NCI-H446 treated with DMSO at 0.1 percent for 48 hours (cell line): ENCODE results near the gene ADIRF.
"Not testable (repeated sequence)": the region's sequence is repeated elsewhere in the genome, so short reads cannot be mapped to it uniquely, and the experiment has no call there.

Source experiments
- DNase-seq: peaks from one replicate; lab custom pipeline; 2025; lab: John Stamatoyannopoulos, UW

ADIRF gene

DNA sequence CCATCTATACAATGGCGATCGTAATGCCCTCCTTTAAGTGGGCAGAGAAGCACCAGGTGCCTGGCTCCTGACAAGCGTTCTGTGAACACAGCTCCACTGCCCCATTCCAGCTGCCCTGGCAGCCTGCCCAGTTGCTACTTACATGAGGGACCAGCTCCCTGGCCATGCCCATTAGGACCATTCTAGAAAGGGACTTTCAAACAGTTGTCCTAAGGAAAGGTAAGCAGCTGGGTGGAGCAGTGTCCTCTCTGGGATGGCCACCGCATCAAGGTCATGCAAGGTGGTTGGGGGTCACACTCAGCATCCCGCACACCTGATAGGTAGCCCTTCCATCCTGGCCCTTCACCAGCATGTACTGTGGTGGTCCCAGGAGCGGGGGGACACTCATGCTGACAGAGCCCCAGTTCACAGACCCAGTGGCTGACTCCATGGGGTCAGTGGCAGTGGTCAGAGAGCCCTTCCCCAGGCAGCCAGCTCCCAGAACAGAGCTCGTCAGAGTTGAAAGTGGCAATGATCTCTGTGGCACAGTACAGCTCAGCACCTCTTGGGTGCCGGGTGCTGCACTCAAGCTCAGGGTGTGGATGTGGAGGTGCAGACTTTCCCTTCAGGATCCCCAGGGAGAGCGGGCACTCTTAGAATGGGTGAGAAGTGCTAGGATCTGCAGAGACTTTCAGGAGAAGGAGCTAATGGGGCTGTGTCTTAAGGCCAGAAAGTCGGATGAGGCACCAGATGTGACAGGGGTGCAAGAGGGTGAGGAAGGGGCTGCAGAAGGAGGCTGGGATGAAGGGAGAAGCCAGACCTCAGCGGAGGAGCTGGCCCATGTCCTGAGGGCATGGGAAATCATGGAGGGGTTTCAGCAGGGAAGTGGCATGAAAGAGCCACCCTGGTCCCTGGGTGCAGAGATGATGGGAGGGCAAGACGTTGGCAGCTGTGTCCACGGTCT is 21.8 kb upstream of the ADIRF start:
- DNase-seq: no peak

DNA sequence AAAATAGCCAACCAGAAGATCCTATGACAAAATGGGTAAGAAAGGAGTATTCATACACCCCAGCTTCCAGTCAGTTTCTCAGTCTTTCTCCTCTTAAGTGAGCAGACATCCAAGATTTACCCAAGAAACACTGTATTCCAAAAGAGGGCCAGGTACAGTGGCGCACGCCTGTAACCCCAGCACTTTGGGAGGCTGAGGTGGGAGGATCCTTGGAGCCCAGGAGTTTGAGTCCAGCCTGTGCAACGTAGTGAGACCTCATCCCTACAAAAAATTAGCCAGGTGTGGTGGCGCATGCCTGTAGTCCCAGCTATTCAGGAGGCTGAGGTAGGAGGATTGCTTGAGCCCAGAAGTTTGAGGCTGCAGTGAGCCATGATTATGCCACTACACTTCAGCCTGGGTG is 20.5 kb upstream of the ADIRF start:
- not testable (repeated sequence) for DNase-seq

GRCh38 chr10:86950349-86950748 is 17.9 kb upstream of the ADIRF start:
- DNase-seq: no peak

DNA sequence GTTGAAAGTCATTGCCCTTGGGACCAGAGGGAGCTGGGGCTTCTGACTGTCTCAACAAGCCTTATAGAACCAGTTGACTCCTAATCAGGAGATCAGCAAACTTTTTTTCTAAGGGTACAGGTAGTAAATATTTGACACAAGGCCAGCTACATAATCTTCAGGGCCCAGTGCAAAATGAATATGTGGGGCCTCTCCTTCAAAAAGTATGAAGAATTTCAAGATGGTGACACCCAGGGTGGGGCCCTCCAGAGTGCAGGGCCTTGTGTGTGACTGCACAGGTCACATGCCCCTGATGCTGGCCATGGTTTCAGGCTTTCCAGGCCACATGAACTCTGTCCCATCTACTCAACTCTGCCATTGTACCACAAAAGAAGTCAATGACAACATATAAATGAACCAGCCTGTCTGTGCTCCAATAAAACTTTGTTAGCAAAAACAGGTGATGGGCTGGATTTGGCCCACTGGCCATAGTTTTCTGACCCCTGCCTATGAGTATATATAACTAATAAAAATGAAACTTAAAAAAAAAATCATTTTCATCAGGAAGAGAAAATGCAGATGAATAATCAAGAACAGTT is 17.0 kb upstream of the ADIRF start:
- DNase-seq: no peak

GRCh38 chr10:86952106-86952505 is 16.2 kb upstream of the ADIRF start:
- no peak for DNase-seq

GRCh38 chr10:86952697-86953096 is 15.6 kb upstream of the ADIRF start:
- not testable (repeated sequence) for DNase-seq

DNA sequence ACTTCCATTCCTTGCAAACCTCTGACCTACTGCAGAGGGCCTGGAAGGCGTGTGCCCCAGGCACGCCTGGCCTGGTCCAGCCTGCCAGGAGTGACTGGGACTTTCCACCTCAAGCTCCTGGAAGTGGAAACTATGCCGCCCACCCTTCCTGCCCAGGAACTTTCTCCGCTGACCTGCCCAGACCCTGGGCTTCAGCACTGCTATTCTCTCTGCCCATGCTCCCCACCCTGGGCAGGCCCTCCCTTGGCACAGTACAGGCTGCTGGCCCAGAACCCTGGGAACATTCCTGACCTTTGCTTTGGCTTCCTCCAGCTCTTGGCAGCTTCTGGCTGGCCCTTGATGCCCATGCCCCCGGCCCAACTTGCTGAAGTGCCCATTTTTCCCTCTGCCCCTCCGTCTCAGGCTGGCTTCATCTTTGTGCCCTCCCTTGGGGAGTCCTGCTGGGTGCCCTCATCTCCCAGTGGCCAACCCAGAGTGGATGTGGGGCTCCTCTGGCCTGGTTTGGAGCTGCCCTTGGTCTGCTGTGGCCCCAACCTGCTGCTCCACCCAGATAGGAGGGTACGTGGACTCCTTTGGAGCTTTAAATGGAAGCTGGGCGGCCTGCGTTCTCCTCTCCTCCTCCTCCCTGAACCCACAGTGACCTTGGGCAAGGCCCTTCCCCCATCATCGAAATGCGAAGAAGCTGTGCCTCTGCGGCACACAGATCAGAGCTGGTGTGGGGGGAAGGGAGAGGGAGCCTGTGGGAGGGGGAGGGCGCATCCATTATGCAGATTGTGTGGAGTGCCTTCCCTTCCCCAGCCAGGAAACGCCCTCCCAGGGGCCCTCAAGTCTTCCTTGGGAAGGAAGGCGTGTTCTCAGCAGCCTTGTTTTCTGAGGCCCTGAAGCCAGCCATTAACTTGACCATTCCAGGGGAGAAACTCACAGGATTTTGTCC is 14.3 kb upstream of the ADIRF start:
- no peak for DNase-seq

- DNase-seq: no peak
Observed at GRCh38 chr10:86954681-86955500, 13.4 kb upstream of the ADIRF start.

- no peak for DNase-seq
Observed at GRCh38 chr10:86955501-86956194, 12.6 kb upstream of the ADIRF start.

GRCh38 chr10:86956195-86956847 is 12.0 kb upstream of the ADIRF start:
- no peak for DNase-seq

- DNase-seq: no peak
Observed at GRCh38 chr10:86956848-86957448, 11.3 kb upstream of the ADIRF start.

- no peak for DNase-seq
Observed at GRCh38 chr10:86957471-86958115, 10.7 kb upstream of the ADIRF start, which contains the start of gene MMRN2. Gene MMRN2, minus strand, starts transcription at chr10:86957615. Its CDS starts 74 bp downstream, at chr10:86957541.

- DNase-seq: no peak
Observed at GRCh38 chr10:86958116-86958900, 10.0 kb upstream of the ADIRF start, which contains the start of gene SNCG. Gene SNCG, plus strand, starts transcription at chr10:86958599. Its CDS starts 99 bp downstream, at chr10:86958698.

- no peak for DNase-seq
Observed at GRCh38 chr10:86958901-86959736, 9.2 kb upstream of the ADIRF start.

- no peak for DNase-seq
Observed at GRCh38 chr10:86959737-86960002, 8.6 kb upstream of the ADIRF start.

DNA sequence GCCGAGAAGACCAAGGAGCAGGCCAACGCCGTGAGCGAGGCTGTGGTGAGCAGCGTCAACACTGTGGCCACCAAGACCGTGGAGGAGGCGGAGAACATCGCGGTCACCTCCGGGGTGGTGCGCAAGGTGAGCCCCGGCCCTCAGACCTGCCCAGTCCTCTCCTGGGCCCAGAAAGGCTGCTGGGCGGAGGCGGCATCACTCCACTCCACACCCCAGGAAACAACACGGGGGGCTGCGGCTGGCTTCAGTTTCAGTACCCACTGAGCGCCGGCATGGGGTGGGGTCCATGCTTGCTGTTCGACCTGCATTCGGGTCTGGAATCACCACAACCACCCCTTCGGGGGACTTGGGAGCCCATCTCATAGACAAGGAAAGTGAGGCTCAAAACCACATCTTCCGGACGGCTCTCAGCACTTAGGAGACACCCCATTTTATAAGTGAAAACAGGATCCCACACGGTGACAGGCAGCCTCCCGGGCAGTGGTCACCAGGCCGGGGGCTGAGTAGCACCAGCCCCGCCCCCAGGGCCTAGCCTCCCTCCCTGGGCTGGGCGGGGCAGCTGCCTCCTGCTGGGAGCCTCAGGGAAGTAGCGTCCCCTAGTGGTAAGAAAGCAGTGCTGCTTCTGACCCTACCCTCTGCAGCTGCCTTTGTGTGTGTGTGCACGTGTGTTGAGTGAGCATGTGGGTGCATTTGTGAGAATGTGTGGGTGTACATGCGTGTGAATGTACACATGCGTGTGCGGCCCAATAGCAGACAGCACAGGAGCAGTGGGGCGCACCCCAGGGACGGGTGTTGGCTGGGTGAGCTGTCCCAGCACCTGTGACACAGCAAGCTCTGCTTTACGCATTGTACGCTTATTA is 8.0 kb upstream of the ADIRF start:
- no peak for DNase-seq
